B cell (primary cell): ENCODE data around the gene DNAH2.

Source experiments
- EZH2 ChIP-seq: IDR thresholded peaks from 2 replicates; pipeline ENCODE4 v1.6.1; 2012; ENCODE audit warnings: borderline replicate concordance, low read depth, mild to moderate bottlenecking, moderate library complexity, low read length; ENCODE audit not compliant: insufficient read depth, poor library complexity, severe bottlenecking
- TF ChIP-seq, protein P1 (sequence below): fragments of 200-600 bp; IDR thresholded peaks from one replicate; pipeline ENCODE4 v1.8.0; 2022; ENCODE audit warnings: antibody characterized with exemption, mild to moderate bottlenecking

- TF ChIP-seq, protein P1, sequence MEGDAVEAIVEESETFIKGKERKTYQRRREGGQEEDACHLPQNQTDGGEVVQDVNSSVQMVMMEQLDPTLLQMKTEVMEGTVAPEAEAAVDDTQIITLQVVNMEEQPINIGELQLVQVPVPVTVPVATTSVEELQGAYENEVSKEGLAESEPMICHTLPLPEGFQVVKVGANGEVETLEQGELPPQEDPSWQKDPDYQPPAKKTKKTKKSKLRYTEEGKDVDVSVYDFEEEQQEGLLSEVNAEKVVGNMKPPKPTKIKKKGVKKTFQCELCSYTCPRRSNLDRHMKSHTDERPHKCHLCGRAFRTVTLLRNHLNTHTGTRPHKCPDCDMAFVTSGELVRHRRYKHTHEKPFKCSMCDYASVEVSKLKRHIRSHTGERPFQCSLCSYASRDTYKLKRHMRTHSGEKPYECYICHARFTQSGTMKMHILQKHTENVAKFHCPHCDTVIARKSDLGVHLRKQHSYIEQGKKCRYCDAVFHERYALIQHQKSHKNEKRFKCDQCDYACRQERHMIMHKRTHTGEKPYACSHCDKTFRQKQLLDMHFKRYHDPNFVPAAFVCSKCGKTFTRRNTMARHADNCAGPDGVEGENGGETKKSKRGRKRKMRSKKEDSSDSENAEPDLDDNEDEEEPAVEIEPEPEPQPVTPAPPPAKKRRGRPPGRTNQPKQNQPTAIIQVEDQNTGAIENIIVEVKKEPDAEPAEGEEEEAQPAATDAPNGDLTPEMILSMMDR: no peak
- TF ChIP-seq EZH2: no peak
Measured at GRCh38 chr17:7833795-7834541, 116.4 kb downstream of the DNAH2 start, which contains the start of gene KDM6B.
